RPMI8226 (cell line): Measurements from ENCODE around the gene TEDC2.

Experiments
- DNase-seq: peaks from one replicate; pipeline ENCODE4 v3.0.0-alpha.2; 2015

Gene TEDC2

DNA sequence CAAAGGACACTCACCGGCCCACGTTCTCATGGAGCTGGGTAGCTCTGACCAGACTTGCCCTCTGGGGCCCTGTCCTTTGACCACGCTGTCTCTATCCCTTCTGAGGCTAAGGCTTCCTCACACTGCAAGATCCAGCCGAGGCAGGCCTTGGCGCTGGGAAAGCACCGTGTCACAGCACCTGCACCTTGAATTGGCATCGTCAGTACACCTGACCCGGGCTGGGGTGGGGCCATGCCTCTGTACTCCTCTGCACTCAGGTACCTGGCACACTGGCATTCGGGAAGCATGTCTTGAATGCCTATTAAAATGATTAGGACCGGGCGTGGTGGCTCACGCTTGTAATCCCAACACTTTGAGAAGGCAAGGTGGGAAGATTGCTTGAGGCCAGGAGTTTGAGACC, 21.0 kb downstream of the TEDC2 start:
- DNase-seq, result no peak

DNA sequence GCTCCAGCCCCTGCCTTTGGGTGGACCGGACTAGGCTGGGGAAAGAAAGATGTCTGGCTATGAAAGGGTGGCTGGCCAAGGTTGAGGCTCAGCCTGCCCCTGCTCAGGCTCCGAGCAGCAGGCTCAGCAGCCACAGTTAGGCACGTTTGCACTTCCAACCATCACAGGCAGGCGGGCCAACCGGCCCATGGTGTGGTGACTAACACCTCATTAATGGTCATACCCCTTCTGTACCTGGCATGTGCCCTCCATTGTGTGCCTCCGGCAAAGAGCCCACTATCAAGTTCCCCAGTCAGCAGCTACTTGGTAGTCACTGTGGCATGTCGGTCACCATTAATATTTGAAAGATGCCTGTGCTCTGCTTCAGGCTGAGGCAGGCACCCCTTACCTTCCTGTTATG, 21.8 kb downstream of the TEDC2 start:
- DNase-seq, result no peak

DNA sequence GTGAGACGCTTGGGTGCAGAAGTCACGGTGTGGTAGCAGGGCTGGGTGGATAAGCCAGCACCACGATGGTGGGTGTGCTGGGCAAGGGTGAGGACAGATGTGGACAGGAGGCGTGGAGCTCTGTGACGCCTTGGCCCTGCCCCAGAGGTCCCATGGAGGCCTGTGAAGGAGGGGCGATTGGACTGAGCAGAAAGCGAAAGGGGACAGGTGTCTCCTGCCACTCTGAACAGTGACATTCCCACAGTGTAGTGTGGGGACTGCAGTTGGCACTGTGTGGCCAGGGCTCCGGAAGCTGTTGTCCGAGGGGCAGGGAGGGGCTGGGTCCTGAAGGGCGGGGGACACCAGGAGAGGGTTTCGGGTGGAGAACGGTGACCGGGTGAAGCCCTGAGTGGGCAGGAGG, 22.3 kb downstream of the TEDC2 start:
- DNase-seq, result no peak

DNA sequence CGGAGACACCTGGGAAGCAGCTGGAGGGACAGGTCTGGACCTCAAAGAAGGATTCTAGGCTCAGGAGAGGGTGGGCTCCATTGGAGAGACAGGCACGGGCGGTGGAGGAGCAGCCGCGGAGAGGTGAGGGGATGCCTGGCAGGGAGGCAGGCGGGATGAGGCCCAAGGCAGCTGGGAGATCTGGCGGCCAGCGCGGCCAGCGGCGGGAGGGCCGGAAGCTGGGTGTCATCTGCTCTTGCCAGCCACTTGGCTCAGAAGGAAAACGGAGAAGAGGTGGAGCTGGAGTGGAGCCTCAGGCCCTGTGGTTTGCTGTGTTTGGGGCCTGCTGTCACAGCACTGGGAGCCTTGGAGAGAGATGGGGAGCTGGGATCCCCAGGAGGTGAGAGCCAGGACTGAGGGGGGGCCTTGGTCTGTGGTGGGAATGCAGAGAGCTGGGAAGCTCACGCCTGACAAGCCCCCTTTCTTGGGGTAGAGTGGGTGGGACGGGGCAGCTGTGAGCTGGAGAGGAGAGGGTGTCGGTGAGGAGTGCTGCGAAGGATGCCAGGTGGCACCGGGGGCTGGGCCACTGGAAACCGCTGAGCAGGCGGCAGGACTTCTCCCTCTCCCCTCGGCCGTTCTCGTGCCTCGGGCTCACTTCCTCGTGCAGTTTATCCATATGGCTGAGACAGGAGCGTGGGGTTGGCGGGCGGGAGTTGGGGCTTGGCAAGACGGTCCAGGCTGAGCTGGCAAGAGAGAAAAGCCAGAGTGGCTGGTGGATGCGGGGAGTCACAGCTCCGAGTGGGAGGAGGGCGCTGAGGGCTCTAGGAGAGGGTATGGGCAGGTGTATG, 23.0 kb downstream of the TEDC2 start:
- no peak for DNase-seq

DNA sequence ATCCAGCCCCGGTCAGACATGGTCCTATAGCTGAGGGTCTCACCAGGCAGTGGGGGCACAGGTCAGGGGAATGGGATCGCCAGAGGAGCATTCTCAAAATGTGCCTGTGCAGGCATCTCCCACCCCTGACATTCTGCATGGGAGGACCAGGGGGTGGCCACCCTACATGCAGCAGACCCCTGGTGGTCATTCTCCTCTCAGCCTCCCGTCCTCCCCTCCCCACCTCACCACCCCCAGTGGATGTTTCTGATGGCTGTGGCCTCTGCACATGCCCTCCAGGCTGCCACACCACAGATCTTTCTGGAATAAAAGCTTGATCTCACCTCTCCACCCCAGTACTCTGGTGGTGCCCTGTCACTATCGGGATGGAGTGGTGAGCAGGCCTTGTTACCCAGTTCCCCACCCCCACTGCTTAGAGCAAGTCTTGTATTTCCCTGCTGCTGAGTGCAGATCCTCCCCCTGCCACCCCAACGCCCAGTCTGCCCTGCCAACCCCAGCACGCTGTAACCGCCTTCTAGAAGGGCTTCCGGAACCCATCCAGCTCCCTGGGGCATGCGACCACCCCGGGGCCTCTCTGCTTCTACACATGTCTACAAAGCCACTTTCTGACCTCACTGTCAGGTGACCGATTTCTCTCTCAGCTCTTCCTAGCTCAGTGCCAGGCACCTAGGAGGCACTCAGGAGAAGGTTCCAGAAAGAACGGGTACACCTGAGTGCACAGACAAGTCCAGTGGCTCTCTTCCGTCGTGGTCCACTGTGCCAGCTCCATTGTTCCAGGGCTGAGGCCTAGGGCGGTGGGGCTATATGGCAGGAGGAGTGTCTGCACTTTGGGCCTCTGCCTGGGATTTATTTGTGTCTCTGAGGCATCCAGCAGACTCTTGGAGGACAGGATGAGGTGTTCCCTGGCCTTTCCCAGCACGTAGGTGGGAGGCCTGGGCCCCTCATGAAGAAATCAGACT, 24.3 kb downstream of the TEDC2 start:
- DNase-seq, result no peak

DNA sequence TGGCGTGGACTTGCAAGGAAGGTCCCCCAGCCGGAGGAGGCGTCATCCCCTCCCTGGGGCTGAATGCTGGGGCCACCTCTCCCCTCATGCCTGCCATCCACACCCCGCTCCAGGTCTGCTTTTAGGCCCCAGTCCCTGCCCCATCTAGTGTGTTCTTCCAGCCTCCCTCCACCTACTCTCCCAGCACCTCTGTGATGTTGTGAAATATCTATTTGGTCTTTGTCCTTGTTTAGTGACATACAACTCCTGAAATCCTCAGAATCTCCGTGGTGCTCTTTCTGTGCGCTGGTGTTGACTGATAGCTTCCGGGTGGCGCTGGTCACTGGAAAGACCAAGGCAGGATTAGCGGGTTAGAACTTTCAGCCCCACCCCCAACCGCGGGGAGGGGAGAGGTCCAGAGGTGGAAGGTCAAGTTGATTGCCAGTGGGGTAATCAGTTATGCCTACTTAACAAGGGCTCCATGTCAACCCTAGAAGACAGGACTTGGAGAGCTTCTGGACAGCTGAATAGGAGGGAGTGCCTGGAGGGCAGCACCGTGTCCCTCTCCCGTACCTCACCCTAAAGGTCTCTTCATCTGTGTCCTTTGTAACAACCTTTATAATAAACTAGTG, 25.1 kb downstream of the TEDC2 start:
- no peak for DNase-seq

DNA sequence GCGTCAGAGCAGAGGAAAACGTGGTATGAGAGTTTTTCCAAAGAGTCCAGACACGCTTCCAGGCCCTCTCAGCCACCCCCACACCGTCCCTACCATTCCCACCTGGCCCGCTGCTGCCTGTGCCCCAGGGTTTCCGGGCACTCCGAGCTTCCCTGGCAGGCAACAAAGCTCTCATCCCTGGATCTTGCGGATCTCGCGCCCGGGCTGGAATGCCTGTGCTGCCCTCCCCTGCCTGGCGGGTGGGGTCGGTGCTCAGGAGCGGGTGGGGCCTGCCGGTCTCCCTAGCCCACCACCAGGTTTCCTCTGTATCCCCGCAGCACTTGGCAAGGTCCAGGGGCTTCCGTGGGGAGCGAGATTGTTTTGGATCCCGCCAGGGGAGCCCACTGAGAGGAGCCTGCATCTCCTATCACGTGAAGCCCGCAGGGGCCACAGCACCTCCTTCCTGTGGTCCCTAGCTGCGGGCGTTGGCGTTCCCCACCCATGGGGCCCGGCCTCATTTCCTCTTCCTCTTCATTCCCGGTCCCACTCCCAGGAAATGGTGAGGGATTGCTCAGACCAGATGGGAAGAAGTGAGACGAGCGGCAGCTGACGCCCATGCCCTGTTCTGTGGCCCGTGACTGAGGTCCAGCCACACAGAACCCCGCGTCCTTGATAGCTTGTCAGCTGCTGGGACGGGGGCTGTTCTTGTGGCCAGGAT, 26.1 kb downstream of the TEDC2 start:
- no peak for DNase-seq

DNA sequence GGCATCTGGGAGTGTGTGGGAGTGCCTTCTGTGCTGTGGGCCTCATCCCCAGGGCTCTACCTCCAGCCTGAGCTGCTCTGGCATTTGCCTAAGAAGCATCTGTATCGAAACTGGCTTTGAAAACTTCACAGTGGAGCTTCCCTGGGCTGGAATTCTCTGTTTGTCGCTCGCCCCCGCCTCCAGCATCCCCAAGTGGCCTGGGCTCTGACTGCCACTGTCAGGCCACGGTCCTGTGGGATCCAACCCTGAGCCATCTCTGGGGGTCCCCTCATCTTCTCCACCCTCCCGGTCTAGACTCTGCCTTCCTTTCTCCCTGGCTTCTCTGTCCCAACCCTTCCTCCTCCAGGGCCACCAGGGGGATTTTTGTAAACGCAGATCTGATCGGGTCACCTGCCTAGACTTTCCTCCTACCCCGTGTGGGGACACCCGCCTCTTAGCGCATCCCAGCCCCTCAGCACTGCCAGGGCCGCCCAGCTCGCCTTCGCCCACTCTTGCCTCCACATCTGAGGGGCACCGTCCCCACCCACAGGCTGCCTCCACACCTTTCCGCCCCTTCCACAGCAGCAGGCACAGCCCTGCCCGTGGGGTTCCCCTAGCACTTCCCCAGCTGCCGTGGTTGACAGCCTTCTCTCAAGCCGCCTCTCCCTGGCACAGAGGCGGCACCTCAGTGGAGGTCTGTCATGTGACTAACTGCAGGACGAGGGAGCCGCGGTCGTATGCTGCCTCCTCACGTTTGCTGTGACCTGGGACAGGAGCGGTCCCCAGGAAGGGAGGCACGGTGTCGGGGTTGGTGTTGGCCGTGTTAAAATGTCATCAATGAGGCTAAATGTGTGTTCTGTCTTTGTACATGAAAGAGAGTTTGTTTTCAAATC, 27.0 kb downstream of the TEDC2 start:
- no peak for DNase-seq

DNA sequence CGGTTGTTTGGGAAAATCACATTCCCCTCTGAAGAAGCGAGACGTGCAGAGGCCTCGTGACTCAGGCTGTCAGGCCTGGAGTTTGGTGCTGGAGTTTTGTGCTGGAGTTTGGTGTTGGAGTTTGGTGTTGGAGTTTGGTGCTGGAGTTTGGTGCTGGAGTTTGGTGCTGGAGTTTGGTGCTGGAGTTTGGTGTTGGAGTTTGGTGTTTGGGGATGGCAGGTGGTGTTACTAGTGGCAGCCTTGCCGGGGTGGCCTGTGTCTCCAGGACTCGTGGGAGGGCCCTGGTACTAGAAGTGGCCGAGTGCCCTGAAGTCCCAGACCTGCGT, 27.6 kb downstream of the TEDC2 start:
- DNase-seq, result no peak

DNA sequence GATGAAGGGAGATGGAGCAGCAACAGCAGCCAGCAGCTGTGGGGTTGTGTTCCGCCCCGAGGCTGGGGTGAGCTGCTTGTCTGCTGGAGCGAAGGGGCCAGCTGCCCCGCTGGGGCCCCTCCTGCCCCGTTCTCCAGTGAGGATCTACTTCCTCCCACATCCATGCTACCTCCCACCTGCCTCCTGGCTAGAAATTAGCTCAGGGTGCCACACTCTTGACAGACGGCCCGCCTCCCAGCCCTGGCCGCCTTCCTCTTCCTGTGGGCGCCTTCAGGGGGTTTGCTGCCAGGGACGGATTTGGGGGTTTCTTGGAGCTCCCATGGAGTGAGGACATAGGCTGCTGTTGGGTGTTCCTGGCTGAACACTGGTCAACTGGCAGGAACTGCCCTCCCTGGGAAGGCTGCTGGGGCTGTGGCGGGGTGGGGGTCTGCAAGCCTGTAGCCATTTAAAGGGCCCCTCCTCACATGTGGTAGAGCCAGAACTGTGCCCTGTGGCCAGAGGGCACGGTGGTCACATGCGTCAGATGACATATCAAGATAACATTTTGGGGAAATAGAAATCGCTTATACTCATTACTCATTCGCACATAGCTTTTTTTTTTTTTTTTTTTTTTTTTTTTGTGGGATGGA, 28.1 kb downstream of the TEDC2 start:
- DNase-seq, result no peak

DNA sequence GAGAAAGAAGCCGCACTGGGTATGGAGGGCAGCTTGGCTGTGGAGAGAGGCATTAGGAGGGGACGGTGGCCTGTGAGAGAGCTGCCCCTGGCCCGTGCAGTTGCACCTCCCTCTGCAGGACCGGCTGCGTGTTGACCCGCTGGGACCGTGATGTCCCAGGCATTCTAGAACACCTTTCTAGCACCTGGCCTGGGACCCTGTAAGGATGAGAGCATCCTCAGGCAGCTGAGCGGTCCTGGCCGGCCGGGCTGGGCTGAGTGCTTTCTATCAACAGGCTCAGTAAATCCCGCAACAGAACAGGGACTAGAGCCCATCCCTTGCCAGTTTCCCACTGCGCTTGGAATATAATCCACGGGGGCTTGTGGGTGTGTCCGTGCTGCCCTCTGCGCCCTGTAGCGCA, 29.7 kb downstream of the TEDC2 start:
- DNase-seq, result no peak

DNA sequence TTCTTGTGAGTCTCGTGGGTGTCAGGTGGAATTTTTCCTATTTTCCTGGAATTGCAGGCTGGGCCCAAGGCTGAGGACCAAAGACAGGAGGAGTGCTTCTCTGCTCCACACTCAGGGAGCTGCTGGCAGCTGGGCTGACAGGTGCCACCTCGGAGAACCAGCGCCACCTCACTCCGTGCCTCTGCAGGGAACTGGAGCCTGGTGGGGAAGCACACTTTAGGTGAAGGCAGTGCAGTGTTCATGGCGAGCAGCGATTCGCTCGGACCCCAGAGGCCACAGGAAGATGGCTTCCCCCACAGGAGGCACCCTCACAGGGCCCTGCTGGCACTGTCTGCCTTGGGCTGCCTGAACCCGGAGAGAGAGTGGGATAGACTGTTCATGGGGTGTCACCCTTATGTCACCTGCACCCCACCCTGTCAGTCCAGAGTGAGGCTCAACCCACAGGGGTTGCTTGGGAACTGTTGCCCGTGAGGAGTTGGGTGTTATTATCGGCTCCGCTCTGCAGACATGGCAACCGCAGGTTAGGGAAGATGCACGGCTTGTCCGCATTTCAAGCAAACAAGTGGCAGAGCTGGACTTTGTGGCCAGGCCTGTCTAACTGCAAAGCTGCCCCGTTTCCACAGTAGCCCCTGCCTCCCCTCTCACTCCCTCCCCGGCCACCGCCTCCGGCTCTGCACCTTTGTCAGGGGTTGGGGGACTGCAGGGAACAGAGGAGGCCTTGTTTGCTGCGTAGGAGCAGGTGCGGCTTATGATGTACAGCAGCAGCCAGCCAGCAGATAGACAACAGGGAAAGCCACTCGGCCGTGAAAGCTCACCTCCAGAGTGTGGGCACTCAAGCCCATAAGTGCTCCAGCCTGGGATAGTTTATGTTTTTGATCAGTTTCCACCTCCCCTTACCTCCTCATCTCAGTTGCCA, 30.5 kb downstream of the TEDC2 start:
- DNase-seq, result no peak

DNA sequence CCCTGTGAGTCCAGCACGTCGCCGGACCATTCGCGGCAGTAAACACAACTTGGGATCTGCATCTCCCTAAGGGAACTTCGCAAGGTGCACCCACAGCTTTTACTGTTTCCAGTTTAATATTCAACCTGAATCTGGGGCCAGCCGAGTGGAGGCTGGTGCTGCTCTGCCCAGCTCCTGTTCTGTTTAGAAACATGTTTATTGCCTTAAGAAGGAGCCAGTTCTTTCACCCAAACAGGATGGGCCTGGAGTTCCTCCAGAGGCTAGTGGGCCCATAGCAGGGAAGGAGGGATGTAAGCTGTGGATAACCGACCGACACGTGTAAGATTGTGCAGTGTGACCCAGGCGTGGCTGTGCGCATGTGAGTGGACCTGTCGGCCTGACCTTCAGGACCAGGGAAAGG, 32.4 kb downstream of the TEDC2 start:
- no peak for DNase-seq

DNA sequence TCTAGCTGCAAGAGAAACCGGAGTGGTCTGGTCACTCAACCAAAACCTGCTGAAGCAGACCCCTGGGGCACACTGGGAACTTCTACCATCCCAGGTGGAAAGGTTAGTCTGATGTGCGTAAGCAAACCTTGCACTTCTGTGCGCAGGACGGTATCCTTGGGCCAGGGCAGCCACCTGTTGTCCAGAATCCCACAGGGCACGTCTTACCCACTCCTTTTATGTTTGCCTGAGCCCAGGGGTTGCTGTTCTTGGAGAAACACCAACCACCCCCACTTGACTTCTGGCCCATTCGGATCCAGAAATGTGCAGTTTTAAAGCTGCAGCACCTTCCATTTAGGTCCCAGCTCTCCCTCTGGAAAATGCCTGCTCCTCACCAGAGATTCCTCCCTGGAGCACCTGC, 33.7 kb downstream of the TEDC2 start:
- no peak for DNase-seq

DNA sequence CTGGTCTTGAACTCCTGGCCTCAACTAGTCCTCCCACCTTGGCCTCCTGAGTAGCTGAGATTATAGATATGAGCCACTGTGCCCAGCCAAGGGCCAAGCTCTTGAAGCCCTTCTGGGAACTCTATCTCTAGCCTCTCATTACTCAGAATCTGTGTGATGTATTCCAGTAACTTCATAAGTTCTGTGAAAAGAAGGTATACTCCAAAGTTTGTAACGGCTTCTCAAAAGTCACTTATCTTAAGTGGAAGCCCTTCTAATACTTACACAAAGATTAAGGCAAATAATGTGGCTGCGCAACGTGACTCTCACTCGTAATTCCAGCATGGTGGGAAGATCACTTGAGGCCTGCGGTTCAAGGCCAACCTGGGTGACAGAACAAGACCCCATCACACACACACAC, 34.7 kb downstream of the TEDC2 start:
- no peak for DNase-seq

DNA sequence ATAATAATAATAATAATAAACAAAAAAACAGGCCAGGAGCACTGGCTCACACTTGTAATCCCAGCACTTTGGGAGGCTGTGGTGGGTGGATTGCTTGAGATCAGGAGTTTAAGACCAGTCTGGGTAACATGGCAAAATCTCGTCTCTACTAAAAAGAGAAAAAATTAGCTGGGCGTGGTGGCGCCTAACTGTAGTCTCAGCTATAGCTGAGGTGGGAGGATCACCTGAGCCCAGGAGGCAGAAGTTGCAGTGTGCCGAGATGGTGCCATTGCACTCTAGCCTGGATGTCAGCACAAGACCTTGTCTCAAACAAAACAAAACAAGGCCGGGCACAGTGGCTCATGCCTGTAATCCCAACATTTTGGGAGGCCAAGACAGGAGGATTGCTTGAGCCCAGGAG, 35.1 kb downstream of the TEDC2 start:
- DNase-seq, result no peak

DNA sequence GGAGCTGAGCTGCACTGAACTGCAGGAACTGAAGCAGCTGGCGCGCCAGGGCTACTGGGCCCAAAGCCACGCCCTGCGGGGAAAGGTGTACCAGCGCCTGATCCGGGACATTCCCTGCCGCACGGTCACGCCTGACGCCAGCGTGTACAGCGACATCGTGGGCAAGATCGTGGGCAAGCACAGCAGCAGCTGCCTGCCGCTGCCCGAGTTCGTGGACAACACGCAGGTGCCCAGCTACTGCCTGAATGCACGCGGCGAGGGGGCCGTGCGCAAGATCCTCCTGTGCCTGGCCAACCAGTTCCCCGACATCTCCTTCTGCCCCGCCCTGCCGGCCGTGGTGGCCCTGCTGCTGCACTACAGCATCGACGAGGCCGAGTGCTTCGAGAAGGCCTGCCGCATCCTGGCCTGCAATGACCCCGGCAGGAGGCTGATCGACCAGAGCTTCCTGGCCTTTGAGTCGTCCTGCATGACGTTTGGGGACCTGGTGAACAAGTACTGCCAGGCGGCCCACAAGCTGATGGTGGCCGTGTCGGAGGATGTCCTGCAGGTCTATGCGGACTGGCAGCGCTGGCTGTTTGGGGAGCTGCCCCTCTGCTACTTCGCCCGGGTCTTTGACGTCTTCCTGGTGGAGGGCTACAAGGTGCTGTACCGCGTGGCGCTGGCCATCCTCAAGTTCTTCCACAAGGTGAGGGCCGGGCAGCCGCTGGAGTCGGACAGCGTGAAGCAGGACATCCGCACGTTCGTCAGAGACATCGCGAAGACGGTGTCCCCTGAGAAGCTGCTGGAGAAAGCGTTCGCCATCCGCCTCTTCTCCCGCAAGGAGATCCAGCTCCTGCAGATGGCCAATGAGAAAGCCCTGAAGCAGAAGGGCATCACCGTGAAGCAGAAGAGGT, 36.6 kb downstream of the TEDC2 start:
- DNase-seq, result no peak

DNA sequence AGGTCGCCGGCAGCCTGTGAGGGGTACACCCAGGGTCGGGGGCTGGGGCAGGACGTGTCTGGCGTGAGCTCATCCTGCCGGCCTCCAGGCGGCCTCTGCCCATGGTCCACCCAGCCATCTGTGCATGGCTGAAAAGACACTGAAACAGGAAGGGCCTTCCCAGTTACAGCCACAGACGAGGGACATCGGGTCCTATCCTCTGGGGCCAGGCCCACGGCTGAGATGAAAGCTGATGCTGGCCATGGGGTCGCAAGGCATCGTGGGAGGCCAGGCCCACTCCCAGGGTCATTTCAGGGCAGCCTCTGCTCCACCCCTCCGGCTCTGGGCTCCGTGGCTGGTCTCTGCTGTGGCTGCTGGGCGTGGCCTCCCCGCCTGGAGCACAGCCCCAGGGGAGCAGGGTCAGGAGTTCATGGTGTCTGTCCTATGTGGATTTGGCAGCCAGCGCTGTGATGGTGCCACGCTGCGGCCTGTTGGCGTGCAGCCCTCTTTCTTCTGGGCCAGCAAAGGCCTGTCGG, 37.3 kb downstream of the TEDC2 start:
- no peak for DNase-seq
